SH-SY5Y (cell line): Measurements from ENCODE around the gene PDE6D.

Experiments used
- GATA2 ChIP-seq: IDR thresholded peaks from 2 replicates; pipeline ENCODE4 v1.6.1; 2011; ENCODE audit warnings: mild to moderate bottlenecking, low read depth, low read length
- GATA3 ChIP-seq: IDR thresholded peaks from 2 replicates; pipeline ENCODE4 v1.6.1; 2011; ENCODE audit warnings: low read depth, mild to moderate bottlenecking, low read length, moderate library complexity

DNA sequence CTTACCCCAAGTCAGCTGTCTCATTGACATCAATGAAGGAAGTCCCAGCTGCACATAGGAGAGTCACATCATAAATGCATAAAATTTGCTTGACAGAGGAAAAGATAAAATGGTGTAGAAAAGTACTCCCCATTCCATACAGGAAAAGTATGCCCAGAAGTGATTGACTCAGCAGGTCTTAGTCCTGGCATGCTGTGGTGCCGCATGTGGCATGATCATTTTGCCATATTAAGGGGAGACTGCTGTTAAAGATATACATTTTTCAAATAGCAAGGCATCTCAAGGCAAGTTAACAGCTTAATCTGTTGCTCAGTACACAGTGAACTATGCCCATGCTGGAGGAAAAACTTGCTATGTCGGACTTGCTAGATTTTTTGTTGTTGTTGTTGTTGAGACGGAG is 13.3 kb upstream of the PDE6D start:
- TF ChIP-seq GATA2: no peak
- no peak for TF ChIP-seq GATA3
